Occipital lobe (tissue), 2 donors: ENCODE data around the gene UBE2J1. TPM values are rescaled to one million over a fixed set of nuclear protein-coding genes. Genes with fewer than 3 reads are reported as not detected.

Experiments used
- DNase-seq: peaks from one replicate; lab custom pipeline; 2025; lab: John Stamatoyannopoulos, UW
- total RNA-seq: library from RNA; depleted of rRNA; stranded (reverse); fragments of >200 nt; gene quantifications from one replicate; pipeline ENCODE4 v1.2.3, GENCODE V29; 2014

The UBE2J1 gene
- total RNA-seq, 1 donor from 2014 or later, result 62.5 TPM

GRCh38 chr6:89291256-89291819 lies 61.2 kb downstream of the UBE2J1 start:
- DNase-seq, result no peak

DNA sequence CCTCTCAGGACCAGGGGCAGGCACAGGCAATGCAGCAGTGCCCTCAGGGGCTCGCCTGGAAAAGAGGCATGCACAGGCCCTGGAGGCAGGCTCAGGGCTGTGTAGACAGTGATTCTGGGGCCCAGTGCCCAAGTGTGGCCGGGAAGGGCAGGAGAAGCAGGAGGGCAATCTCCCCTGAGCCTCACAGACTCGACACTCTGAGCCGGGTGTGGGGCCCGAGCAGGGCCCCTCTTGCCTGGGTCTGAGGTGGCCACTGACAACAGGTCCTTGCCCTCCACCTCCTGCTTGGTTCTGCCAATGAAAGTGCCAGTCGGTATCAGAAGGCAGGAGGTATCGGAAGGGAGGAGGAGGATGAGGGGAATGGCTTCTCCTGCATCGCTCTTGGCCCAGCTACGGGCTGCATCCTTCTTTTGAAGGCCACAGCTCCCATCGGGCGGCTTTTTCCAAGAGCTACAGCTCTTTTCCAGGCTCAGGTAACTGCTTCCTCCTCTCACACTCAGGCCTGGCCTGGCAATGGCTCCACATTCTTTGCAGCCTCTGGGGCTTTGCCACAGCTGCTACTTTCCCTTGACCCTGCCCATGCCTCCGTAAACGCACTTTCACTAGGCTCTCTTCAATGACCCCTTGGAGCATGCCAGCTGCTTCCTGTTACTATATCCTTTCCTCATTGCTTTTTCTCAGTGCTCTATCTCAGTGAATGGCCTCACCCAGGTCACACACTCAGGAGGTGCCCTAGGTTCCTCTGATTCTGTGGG lies 61.9 kb downstream of the UBE2J1 start:
- DNase-seq, result no peak

DNA sequence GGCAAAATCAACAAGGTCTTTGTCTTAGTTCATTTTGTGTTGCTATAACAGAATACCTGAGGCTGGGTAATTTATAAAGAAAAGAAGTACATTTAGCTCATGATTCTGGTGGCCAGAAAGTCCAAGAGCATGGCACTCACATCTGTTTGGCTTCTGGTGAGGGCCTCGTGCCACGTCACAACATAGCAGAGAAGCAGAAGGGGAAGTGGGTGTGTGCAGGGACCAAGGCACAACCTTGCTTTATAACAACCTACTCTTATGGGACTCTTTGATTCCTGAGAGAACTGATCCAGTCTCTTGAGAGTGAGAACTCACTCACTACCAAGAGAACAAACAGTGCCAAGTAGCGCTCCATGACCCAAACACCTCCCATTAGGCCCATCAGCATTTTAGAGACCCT lies 62.8 kb downstream of the UBE2J1 start:
- DNase-seq, result no peak

DNA sequence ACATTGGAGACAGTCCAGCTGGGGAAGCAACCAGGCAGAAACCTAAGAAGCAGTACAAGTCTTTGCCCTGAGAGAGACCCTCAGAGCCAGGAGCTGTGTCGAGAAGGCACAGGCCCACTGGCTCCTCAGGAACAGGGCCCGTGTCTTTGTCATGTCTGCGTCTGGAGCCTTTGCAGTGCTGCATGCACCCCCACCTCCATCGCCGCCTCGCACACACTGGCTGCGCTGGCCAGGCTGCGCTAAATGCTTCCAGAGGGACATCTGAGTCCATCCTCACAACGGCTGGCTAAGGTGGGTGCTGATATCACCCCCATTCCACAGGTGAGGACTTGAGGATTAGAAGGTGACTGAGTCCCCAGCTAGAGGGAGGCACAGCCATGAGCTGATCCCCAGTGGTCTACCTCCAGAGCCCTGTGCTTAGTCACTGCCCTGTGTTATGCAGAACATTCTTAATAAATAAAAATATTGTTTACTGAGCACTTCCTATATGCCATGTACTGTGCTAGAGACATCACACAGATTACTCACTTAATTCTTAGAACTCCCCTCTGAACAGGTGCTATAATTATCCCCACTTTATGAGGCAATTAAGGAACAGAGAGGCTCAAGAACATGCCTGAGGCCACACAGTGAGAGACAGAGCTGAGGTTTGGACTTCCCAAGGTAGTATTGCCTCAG lies 65.0 kb downstream of the UBE2J1 start:
- no peak for DNase-seq

GRCh38 chr6:89286516-89286915 lies 66.0 kb downstream of the UBE2J1 start:
- DNase-seq, result no peak

DNA sequence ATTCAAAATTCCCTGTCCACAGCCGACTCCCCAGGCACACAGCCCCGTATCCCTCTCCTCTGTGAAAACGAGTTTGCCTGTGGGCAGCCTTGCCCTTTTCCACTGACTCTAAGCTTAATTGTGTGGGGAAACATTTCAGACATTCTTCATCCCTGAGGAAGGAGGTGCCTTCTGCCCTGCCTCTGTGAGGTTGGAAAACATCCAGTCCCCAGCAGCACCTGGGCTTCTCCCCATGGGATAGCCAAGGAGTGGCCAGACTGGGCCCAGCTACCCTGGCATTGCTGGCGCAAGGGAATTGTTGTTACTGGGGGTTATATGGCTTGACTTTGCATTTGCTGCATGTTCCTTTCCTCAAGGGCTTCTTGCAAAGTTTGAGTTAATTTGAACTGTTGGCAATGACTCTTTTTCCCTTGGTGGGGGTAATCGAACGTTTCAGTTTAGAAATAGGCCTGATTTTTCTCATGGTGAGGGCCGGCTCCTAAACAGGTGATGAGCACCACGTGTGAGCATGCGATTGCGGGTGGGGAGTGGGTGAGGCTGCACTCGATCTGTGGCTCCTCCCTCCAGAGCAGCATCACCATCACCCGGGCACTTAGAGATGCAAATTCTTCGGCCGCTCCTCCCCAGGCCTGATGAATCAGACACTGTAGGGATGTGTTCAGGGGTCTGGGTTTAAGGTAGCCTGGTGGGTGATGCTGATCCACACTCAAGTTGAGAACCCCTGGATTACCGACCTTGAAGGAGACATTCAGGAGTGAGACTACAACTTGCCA lies 67.4 kb downstream of the UBE2J1 start:
- DNase-seq, result no peak

DNA sequence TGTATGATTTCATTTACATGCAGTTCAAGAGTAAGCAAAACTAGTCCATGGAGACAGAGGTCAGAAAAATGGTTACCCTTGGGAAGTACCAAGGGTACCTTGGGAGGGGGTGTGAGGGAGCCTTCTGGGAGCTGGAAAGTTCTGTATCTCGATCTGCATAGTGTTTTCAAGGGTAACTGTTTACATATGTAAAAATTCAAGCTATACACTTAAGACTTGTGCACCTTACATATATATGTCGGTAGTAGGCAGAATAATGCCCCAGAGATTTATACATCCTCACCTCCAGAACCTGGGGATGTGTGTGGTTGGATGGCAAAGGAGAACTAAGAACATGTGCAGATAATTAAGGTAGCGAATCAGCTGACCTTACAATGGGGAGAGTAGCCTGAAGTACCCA lies 68.4 kb downstream of the UBE2J1 start:
- DNase-seq, result no peak

DNA sequence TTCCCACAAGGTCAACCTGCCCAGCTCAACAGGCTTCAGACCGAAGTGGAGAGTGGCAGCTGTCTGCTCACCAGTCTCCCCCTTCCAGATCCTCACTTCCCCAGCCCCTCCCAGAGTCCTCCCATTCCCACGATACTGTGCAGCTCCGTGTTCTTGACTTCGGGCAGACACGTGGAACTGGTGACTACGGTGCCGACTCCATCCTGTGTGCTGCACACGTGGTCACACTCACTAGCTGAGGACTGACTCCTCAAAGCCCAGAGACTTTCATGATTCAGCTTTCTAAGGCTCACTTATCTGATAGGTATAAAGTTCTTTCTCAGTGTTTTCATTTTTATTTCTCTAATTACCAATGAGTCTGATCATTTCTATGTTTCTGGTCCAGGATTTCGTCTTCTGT lies 69.8 kb downstream of the UBE2J1 start:
- no peak for DNase-seq

DNA sequence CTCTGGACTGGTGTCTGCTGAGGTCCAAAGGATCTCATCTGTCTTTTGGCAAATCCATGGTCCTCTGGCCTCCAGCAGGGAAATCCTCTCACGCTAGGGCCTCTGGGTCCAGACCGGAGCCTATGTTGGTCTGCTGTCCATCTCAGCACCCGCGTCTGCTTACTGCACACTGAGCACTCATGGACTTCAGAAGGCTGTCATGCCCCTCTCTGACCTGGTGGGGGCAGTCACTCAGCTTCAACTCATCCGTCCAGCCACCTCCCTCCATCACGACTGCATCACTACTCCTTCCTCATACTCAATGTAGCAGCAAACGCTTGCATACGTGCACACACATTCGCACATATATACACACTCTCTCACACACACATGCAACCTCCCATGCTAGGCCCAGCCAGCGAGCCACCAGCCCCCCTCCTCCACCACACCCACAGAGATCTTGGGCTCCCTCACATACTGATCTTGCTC lies 70.7 kb downstream of the UBE2J1 start:
- no peak for DNase-seq

GRCh38 chr6:89278956-89279355 lies 73.6 kb downstream of the UBE2J1 start:
- no peak for DNase-seq

Other genes starting within 250 kb of the UBE2J1 start
- gene SRSF12, start 234.7 kb downstream of the UBE2J1 start, total RNA-seq, result 34.9 TPM
- gene PM20D2, start 206.7 kb downstream of the UBE2J1 start, total RNA-seq, result 20.9 TPM
- gene GABRR1, start 135.4 kb downstream of the UBE2J1 start, total RNA-seq, result not detected
- gene GABRR2, start 37.4 kb downstream of the UBE2J1 start, total RNA-seq, result 0.16 TPM
- 99.2 TPM for gene RRAGD, start 59.6 kb upstream of the UBE2J1 start, total RNA-seq
- gene ANKRD6, start 80.4 kb upstream of the UBE2J1 start, total RNA-seq, result 33.8 TPM